K562 (cell line): ENCODE results near the gene SLC40A1.

ENCODE experiments used
- ARID1B ChIP-seq: fragments of 450-650 bp; IDR thresholded peaks from 2 replicates; pipeline ENCODE4 v1.6.1; 2016; ENCODE audit warnings: antibody characterized with exemption, mild to moderate bottlenecking, inconsistent platforms
- BHLHE40 ChIP-seq: IDR thresholded peaks from 2 replicates; pipeline ENCODE4 v1.6.1; 2011; ENCODE audit warnings: low read length, improper control_type of control experiment
- BRCA1 ChIP-seq, 2 experiments: fragments of 450-650 bp in 1 of 2; sonication (generic) in 1 of 2; formaldehyde crosslinking in 1 of 2; IDR thresholded peaks; 2 replicates each; pipeline versions ENCODE4 v1.5.0 to v1.6.1; 2017 to 2020; ENCODE audit warnings: mild to moderate bottlenecking in 1 of 2, missing genetic modification reagents in 1 of 2
- CTCF ChIP-seq, 3 experiments: IDR thresholded peaks in 2 of 3; conservative IDR thresholded peaks in 1 of 3; 2 replicates each; pipeline ENCODE4 v1.5.1; 2011 to 2012; ENCODE audit warnings: low read length in 3 of 3, mild to moderate bottlenecking in 3 of 3, control low read depth in 2 of 3, improper control_type of control experiment in 1 of 3, inconsistent platforms in 1 of 3, low read depth in 1 of 3, mixed read lengths in 1 of 3, moderate library complexity in 1 of 3; ENCODE audit not compliant: insufficient read depth in 2 of 3
- POLR2A ChIP-seq: fragments of 450-650 bp; conservative IDR thresholded peaks from 2 replicates; pipeline ENCODE4 v1.6.1; 2016
- YY1 ChIP-seq, 3 experiments: IDR thresholded peaks; 2 replicates each; pipeline ENCODE4 v1.6.1; 2011; ENCODE audit warnings: low read length in 2 of 3, mild to moderate bottlenecking in 2 of 3, moderate library complexity in 2 of 3, borderline replicate concordance in 1 of 3, control low read depth in 1 of 3, low read depth in 1 of 3; ENCODE audit not compliant: insufficient read depth in 3 of 3, insufficient replicate concordance in 2 of 3, control insufficient read depth in 1 of 3, insufficient read length in 1 of 3; ENCODE audit errors: extremely low read depth in 1 of 3

- TF ChIP-seq ARID1B (no peak), YY1 (IDR thresholded peaks at IDR 0.05; ENCODE audit: borderline replicate concordance in 1 of 3, control insufficient read depth in 1 of 3, extremely low read depth in 1 of 3, insufficient read depth in 3 of 3, insufficient read length in 1 of 3, insufficient replicate concordance in 2 of 3, low read depth in 1 of 3, low read length in 2 of 3) (no peak), BHLHE40 (no peak), CTCF (IDR thresholded peaks at IDR 0.05 in 2 of 3, conservative IDR thresholded peaks at IDR 0.05 in 1 of 3; ENCODE audit: insufficient read depth in 2 of 3, low read depth in 1 of 3, low read length in 3 of 3) (no peak), POLR2A (no peak), BRCA1 (IDR thresholded peaks at IDR 0.05) (no peak), BRCA1 (CRISPR knock-in tag; IDR thresholded peaks at IDR 0.05) (no peak)
Observed at GRCh38 chr2:189629531-189630453, 49.2 kb upstream of the SLC40A1 start.
